Lung (tissue), 12 donors: ENCODE measurements around the gene MAML3. TPM values are rescaled to one million over a fixed set of nuclear protein-coding genes. Genes with fewer than 3 reads are reported as not detected.

ENCODE experiments used
- ATAC-seq: fragments of 200-7000 bp; cut with Tn5 transposase; one replicate; pipeline ENCODE4 v1.9.1; 2020; ENCODE audit warnings: moderate number of reproducible peaks; ENCODE audit not compliant: insufficient read depth, low FRiP score
- DNase-seq, 3 donors: peaks; one replicate each; pipeline ENCODE4 v3.0.0-alpha.2; 2013 to 2017
- H3K27ac ChIP-seq, 2 donors: one replicate each; pipeline ENCODE4 v1.5.1; 2013; ENCODE audit warnings: mild to moderate bottlenecking in 2 of 2, moderate library complexity in 2 of 2, control low read depth in 1 of 2, inconsistent platforms in 1 of 2, low read depth in 1 of 2, low read length in 1 of 2
- H3K27me3 ChIP-seq, 3 donors: one replicate each; pipeline ENCODE4 v1.5.1; 2013; ENCODE audit warnings: low read length in 2 of 3; ENCODE audit not compliant: control insufficient read depth in 3 of 3, insufficient read depth in 3 of 3
- H3K36me3 ChIP-seq, 4 donors: one replicate each; pipeline ENCODE4 v1.5.1; 2013; ENCODE audit warnings: low read length in 4 of 4, mild to moderate bottlenecking in 1 of 4, moderate library complexity in 1 of 4; ENCODE audit not compliant: control insufficient read depth in 4 of 4, insufficient read depth in 4 of 4
- H3K4me1 ChIP-seq, 5 donors: one replicate each; pipeline ENCODE4 v1.5.1; 2013; ENCODE audit warnings: low read length in 5 of 5, mild to moderate bottlenecking in 2 of 5, moderate library complexity in 1 of 5; ENCODE audit not compliant: control insufficient read depth in 5 of 5, insufficient read depth in 5 of 5
- H3K4me3 ChIP-seq: one replicate; pipeline ENCODE4 v1.5.1; 2013; ENCODE audit warnings: mild to moderate bottlenecking, control low read depth, moderate library complexity
- H3K9ac ChIP-seq, 2 donors: one replicate each; pipeline ENCODE4 v1.5.1; 2013; ENCODE audit warnings: low read length in 2 of 2, control low read depth in 1 of 2; ENCODE audit not compliant: insufficient read depth in 1 of 2
- H3K9me3 ChIP-seq, 4 donors: one replicate each; pipeline ENCODE4 v1.5.1; 2013; ENCODE audit warnings: low read length in 3 of 4, mild to moderate bottlenecking in 1 of 4, moderate library complexity in 1 of 4; ENCODE audit not compliant: control insufficient read depth in 4 of 4, insufficient read depth in 3 of 4
- CTCF ChIP-seq: IDR thresholded peaks from 2 replicates; pipeline ENCODE4 v1.5.1; 2012; ENCODE audit warnings: mild to moderate bottlenecking; ENCODE audit errors: control extremely low read depth, extremely low read depth
- WGBS, 2 donors: extraction: QIAGEN DNeasy Blood & Tissue Kit; methylation state at CpG; one replicate each; pipeline ENCODE4 v1.1.7; 2013; 5-methylcytosine and 5-hydroxymethylcytosine counted together
- polyA plus RNA-seq, 2 donors: library from polyadenylated mRNA; stranded (reverse); fragments of 200-250 nt; gene quantifications; one replicate each; pipeline ENCODE4 v1.2.1, GENCODE V29; 2013
- total RNA-seq, 2 donors: library from RNA; depleted of rRNA in 1 of 2; stranded (reverse); fragments of >200 nt in 1 of 2; gene quantifications; one replicate each; pipeline ENCODE4 v1.2.1, GENCODE V29; 2014 to 2021
- donor health status: control.
- donor health status: control.
- donor health status: Bipolar disorder and iron deficiency.
- donor health status: healthy.
- donor health status: DM: yes; HTN: yes; CAD: no.

MAML3 gene
- total and polyA plus RNA-seq, 4 donors = 3.0 to 16.4 (median 8.5) TPM

- Histone ChIP-seq H3K4me3 (no peak overlapping the region), H3K36me3 (no peaks in the 10 kb centered on the region), H3K9ac (peak overlapping the region; percentile 17 to 90), H3K27me3 (no peaks in the 10 kb centered on the region), H3K4me1 (peaks cover 6 to 44% (median 13%) of the 10 kb centered on the region in 5 donors), H3K27ac (peak overlapping the region; percentile 63 to 83), H3K9me3 (no peaks in the 10 kb centered on the region)
- TF ChIP-seq CTCF = no peak
- ATAC-seq (peak; percentile 3), DNase-seq (peak; percentile 72 to 76 (median 75))
- 5 to 18% methylated on average over 58 to 59 of the region's 59 CpGs for WGBS, 2 donors
Observed at GRCh38 chr4:139735381-139736273, 418.4 kb downstream of the MAML3 start.

- 0 to 1% methylated on average over 41 to 42 of the region's 42 CpGs for WGBS, 2 donors
- peak overlapping the region; percentile 63 to 83 for H3K27ac ChIP-seq
- DNase-seq (peak; percentile 95 to 96 (median 95)), ATAC-seq (peak; percentile 92)
- peaks cover 4 to 37% (median 13%) of the 10 kb centered on the region in 5 donors for H3K4me1 ChIP-seq
- H3K4me3 ChIP-seq = peak overlapping the region; percentile 5
- peaks cover 0 to 5% (median 2%) of the 10 kb centered on the region in 4 donors for H3K36me3 ChIP-seq
- peak overlapping the region; percentile 17 to 91 for H3K9ac ChIP-seq
- H3K27me3 ChIP-seq = no peaks in the 10 kb centered on the region
- peak; percentile 55 for TF ChIP-seq CTCF
- H3K9me3 ChIP-seq = no peaks in the 10 kb centered on the region
Observed at GRCh38 chr4:139734875-139735380, 419.1 kb downstream of the MAML3 start.

- no peaks in the 10 kb centered on the region for H3K9me3 ChIP-seq
- H3K36me3 ChIP-seq = peaks cover 0 to 7% (median 2%) of the 10 kb centered on the region in 4 donors
- H3K27me3 ChIP-seq = no peaks in the 10 kb centered on the region
- H3K9ac ChIP-seq = peak overlapping the region in 1 of 2 donors; percentile 91
- DNase-seq (peak; percentile 67 to 90 (median 87)), ATAC-seq (peak; percentile 4)
- WGBS, 2 donors = 12 to 13% methylated on average over 14 of the region's 14 CpGs
- peaks cover 4 to 34% (median 13%) of the 10 kb centered on the region in 5 donors for H3K4me1 ChIP-seq
- no peak for TF ChIP-seq CTCF
- peak overlapping the region; percentile 61 to 83 for H3K27ac ChIP-seq
- no peak overlapping the region for H3K4me3 ChIP-seq
Observed at GRCh38 chr4:139734201-139734874, 419.6 kb downstream of the MAML3 start.
